Activated CD8-positive, alpha-beta memory T cell treated with anti-CD3 and anti-CD28 coated beads for 4 hours (primary cell): ENCODE measurements around the gene PTPRU.

ENCODE experiments used
- DNase-seq, 2 donors: peaks; one replicate each; pipeline ENCODE4 v3.0.0-alpha.2; 2020; ENCODE audit warnings: low read depth in 2 of 2

The PTPRU gene

GRCh38 chr1:29267321-29268070 lies 31.2 kb downstream of the PTPRU start:
- no peak for DNase-seq

GRCh38 chr1:29269382-29269781 lies 33.1 kb downstream of the PTPRU start:
- no peak for DNase-seq

- no peak for DNase-seq
Observed at GRCh38 chr1:29270929-29271521, 34.7 kb downstream of the PTPRU start.

GRCh38 chr1:29271724-29272123 lies 35.4 kb downstream of the PTPRU start:
- no peak for DNase-seq

GRCh38 chr1:29272147-29272907 lies 36.0 kb downstream of the PTPRU start:
- no peak for DNase-seq

- DNase-seq: no peak
Observed at GRCh38 chr1:29275435-29275834, 39.1 kb downstream of the PTPRU start.

GRCh38 chr1:29278124-29278523 lies 41.8 kb downstream of the PTPRU start:
- no peak for DNase-seq

GRCh38 chr1:29279406-29279805 lies 43.1 kb downstream of the PTPRU start:
- DNase-seq: no peak

- no peak for DNase-seq
Observed at GRCh38 chr1:29279951-29280391, 43.6 kb downstream of the PTPRU start.

GRCh38 chr1:29280409-29281131 lies 44.2 kb downstream of the PTPRU start:
- DNase-seq: no peak

- DNase-seq: no peak
Observed at GRCh38 chr1:29281571-29281970, 45.2 kb downstream of the PTPRU start.

GRCh38 chr1:29282135-29282923 lies 46.0 kb downstream of the PTPRU start:
- no peak for DNase-seq

- DNase-seq: no peak
Observed at GRCh38 chr1:29282924-29283803, 46.8 kb downstream of the PTPRU start.

- no peak for DNase-seq
Observed at GRCh38 chr1:29283804-29284195, 47.5 kb downstream of the PTPRU start.

- no peak for DNase-seq
Observed at GRCh38 chr1:29284286-29284960, 48.1 kb downstream of the PTPRU start.

GRCh38 chr1:29284961-29285560 lies 48.7 kb downstream of the PTPRU start:
- no peak for DNase-seq

- no peak for DNase-seq
Observed at GRCh38 chr1:29285771-29286170, 49.4 kb downstream of the PTPRU start.

GRCh38 chr1:29286194-29286767 lies 50.0 kb downstream of the PTPRU start:
- no peak for DNase-seq

- no peak for DNase-seq
Observed at GRCh38 chr1:29289493-29289892, 53.2 kb downstream of the PTPRU start.
